HCT116 (cell line): ENCODE measurements around the gene C16orf78.

Source experiments
- CEBPB ChIP-seq: IDR thresholded peaks from 2 replicates; pipeline ENCODE4 v1.6.1; 2012; ENCODE audit warnings: low read depth
- ELF1 ChIP-seq: IDR thresholded peaks from 2 replicates; pipeline ENCODE4 v1.6.1; 2012; ENCODE audit warnings: low read depth, borderline replicate concordance
- EZH2 ChIP-seq: fragments of 200-600 bp; sonication (generic); IDR thresholded peaks from 2 replicates; pipeline ENCODE4 v1.6.1; 2017; ENCODE audit warnings: antibody characterized with exemption, mixed run types
- POLR2A ChIP-seq: IDR thresholded peaks from 2 replicates; pipeline ENCODE4 v1.7.0; 2011; ENCODE audit warnings: borderline replicate concordance; ENCODE audit not compliant: insufficient read depth, insufficient read length; ENCODE audit errors: extremely low read depth
- POLR2AphosphoS5 ChIP-seq: IDR thresholded peaks from 2 replicates; pipeline ENCODE4 v1.6.1; 2011; ENCODE audit warnings: mild to moderate bottlenecking, low read depth, low read length, moderate library complexity
- RAD21 ChIP-seq: IDR thresholded peaks from 2 replicates; pipeline ENCODE4 v1.6.1; 2012; ENCODE audit warnings: low read depth, mild to moderate bottlenecking
- SIN3A ChIP-seq: IDR thresholded peaks from 2 replicates; pipeline ENCODE4 v1.6.1; 2012; ENCODE audit warnings: low read depth
- YY1 ChIP-seq: IDR thresholded peaks from 2 replicates; pipeline ENCODE4 v1.6.1; 2011; ENCODE audit warnings: low read length, low read depth, moderate library complexity, mild to moderate bottlenecking; ENCODE audit not compliant: insufficient replicate concordance; ENCODE audit errors: extremely low read depth
- ZFX ChIP-seq: fragments of 450-650 bp; IDR thresholded peaks from 2 replicates; pipeline ENCODE4 v1.6.1; 2017
- TF ChIP-seq, protein P1 (sequence below): IDR thresholded peaks from 2 replicates; pipeline ENCODE4 v1.6.1; 2012
- TF ChIP-seq, protein P2 (sequence below): IDR thresholded peaks from 2 replicates; pipeline ENCODE4 v1.6.1; 2012; ENCODE audit warnings: low read depth
- TF ChIP-seq, protein P3 (sequence below), 3 experiments: fragments of 200-600 bp in 1 of 3; sonication (generic) in 1 of 3; IDR thresholded peaks in 2 of 3; conservative IDR thresholded peaks in 1 of 3; 2 replicates each; pipeline ENCODE4 v1.5.1; 2012 to 2017; ENCODE audit warnings: low read depth in 2 of 3, low read length in 2 of 3, antibody characterized with exemption in 1 of 3, borderline replicate concordance in 1 of 3, control low read depth in 1 of 3, mild to moderate bottlenecking in 1 of 3, mixed read lengths in 1 of 3, mixed run types in 1 of 3, moderate library complexity in 1 of 3; ENCODE audit not compliant: insufficient read depth in 1 of 3
- TF ChIP-seq, protein P4 (sequence below): IDR thresholded peaks from 2 replicates; pipeline ENCODE4 v1.6.1; 2011; ENCODE audit warnings: mild to moderate bottlenecking, low read length, moderate library complexity; ENCODE audit not compliant: insufficient replicate concordance; ENCODE audit errors: extremely low read depth
- TF ChIP-seq, protein P5 (sequence below): IDR thresholded peaks from 2 replicates; pipeline ENCODE4 v1.6.1; 2012

DNA sequence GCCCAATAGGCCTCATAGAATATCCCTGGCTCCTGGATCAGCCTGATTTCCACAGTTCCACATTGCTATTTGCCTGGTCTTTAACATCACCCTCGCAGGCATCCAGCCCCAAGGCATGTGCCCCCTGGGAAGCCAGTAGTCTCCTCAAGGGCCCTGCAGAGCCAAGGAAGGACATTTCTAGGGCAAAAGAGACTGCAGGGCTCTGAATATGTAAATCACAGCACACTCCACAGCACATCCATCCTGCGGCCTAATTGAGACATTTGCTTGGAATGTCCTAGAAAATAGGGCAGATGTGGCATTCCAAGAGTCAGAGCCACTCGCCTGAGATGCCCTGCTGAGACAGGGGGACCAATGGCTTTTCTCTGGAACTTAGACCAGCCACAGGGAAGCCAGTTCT lies 11.4 kb upstream of the C16orf78 start:
- TF ChIP-seq ELF1 (no peak), ZFX (no peak), SIN3A (no peak), POLR2AphosphoS5 (no peak), EZH2 (no peak), POLR2A (no peak), CEBPB (no peak), YY1 (no peak), RAD21 (no peak)
- TF ChIP-seq, protein P1, sequence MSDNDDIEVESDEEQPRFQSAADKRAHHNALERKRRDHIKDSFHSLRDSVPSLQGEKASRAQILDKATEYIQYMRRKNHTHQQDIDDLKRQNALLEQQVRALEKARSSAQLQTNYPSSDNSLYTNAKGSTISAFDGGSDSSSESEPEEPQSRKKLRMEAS, result no peak
- TF ChIP-seq, protein P2, sequence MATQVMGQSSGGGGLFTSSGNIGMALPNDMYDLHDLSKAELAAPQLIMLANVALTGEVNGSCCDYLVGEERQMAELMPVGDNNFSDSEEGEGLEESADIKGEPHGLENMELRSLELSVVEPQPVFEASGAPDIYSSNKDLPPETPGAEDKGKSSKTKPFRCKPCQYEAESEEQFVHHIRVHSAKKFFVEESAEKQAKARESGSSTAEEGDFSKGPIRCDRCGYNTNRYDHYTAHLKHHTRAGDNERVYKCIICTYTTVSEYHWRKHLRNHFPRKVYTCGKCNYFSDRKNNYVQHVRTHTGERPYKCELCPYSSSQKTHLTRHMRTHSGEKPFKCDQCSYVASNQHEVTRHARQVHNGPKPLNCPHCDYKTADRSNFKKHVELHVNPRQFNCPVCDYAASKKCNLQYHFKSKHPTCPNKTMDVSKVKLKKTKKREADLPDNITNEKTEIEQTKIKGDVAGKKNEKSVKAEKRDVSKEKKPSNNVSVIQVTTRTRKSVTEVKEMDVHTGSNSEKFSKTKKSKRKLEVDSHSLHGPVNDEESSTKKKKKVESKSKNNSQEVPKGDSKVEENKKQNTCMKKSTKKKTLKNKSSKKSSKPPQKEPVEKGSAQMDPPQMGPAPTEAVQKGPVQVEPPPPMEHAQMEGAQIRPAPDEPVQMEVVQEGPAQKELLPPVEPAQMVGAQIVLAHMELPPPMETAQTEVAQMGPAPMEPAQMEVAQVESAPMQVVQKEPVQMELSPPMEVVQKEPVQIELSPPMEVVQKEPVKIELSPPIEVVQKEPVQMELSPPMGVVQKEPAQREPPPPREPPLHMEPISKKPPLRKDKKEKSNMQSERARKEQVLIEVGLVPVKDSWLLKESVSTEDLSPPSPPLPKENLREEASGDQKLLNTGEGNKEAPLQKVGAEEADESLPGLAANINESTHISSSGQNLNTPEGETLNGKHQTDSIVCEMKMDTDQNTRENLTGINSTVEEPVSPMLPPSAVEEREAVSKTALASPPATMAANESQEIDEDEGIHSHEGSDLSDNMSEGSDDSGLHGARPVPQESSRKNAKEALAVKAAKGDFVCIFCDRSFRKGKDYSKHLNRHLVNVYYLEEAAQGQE, result no peak
- TF ChIP-seq, protein P3, sequence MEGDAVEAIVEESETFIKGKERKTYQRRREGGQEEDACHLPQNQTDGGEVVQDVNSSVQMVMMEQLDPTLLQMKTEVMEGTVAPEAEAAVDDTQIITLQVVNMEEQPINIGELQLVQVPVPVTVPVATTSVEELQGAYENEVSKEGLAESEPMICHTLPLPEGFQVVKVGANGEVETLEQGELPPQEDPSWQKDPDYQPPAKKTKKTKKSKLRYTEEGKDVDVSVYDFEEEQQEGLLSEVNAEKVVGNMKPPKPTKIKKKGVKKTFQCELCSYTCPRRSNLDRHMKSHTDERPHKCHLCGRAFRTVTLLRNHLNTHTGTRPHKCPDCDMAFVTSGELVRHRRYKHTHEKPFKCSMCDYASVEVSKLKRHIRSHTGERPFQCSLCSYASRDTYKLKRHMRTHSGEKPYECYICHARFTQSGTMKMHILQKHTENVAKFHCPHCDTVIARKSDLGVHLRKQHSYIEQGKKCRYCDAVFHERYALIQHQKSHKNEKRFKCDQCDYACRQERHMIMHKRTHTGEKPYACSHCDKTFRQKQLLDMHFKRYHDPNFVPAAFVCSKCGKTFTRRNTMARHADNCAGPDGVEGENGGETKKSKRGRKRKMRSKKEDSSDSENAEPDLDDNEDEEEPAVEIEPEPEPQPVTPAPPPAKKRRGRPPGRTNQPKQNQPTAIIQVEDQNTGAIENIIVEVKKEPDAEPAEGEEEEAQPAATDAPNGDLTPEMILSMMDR (IDR thresholded peaks at IDR 0.05 in 2 of 3, conservative IDR thresholded peaks at IDR 0.05 in 1 of 3; ENCODE audit: borderline replicate concordance in 1 of 3, insufficient read depth in 1 of 3, low read depth in 2 of 3, low read length in 2 of 3), result no peak
- TF ChIP-seq, protein P4, sequence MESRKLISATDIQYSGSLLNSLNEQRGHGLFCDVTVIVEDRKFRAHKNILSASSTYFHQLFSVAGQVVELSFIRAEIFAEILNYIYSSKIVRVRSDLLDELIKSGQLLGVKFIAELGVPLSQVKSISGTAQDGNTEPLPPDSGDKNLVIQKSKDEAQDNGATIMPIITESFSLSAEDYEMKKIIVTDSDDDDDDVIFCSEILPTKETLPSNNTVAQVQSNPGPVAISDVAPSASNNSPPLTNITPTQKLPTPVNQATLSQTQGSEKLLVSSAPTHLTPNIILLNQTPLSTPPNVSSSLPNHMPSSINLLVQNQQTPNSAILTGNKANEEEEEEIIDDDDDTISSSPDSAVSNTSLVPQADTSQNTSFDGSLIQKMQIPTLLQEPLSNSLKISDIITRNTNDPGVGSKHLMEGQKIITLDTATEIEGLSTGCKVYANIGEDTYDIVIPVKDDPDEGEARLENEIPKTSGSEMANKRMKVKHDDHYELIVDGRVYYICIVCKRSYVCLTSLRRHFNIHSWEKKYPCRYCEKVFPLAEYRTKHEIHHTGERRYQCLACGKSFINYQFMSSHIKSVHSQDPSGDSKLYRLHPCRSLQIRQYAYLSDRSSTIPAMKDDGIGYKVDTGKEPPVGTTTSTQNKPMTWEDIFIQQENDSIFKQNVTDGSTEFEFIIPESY, result no peak
- TF ChIP-seq, protein P5, sequence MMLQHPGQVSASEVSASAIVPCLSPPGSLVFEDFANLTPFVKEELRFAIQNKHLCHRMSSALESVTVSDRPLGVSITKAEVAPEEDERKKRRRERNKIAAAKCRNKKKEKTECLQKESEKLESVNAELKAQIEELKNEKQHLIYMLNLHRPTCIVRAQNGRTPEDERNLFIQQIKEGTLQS, result no peak
